ENCODE results near the gene CDC25A.
A peak's percentile ranks its signal among the peaks of the same experiment; 100 is the strongest.

The CDC25A gene

GRCh38 chr3:48180021-48180420 is 8.2 kb downstream of the CDC25A start:
- H3K4me3 ChIP-seq (ENCODE audit: low read depth, low read length) = no peak overlapping the region
- no peak for DNase-seq (ENCODE audit: low read depth)
- no peak for TF ChIP-seq CTCF (IDR thresholded peaks at IDR 0.05; ENCODE audit: insufficient read depth, low read depth, low read length, missing control alignments)

GRCh38 chr3:48178072-48178471 is 10.1 kb downstream of the CDC25A start:
- DNase-seq (ENCODE audit: low read depth) = no peak
- H3K4me3 ChIP-seq (ENCODE audit: low read depth, low read length) = no peak overlapping the region
- TF ChIP-seq CTCF (IDR thresholded peaks at IDR 0.05; ENCODE audit: insufficient read depth, low read depth, low read length, missing control alignments) = no peak

- H3K4me3 ChIP-seq (ENCODE audit: low read depth, low read length) = no peak overlapping the region
- peak; percentile 59 for DNase-seq (ENCODE audit: low read depth)
- peak; percentile 65 for TF ChIP-seq CTCF (IDR thresholded peaks at IDR 0.05; ENCODE audit: insufficient read depth, low read depth, low read length, missing control alignments)
Observed at GRCh38 chr3:48157950-48158376, 30.3 kb downstream of the CDC25A start.

- H3K4me3 ChIP-seq (ENCODE audit: low read depth, low read length) = no peak overlapping the region
- no peak for TF ChIP-seq CTCF (IDR thresholded peaks at IDR 0.05; ENCODE audit: insufficient read depth, low read depth, low read length, missing control alignments)
- no peak for DNase-seq (ENCODE audit: low read depth)
Observed at GRCh38 chr3:48157202-48157840, 30.9 kb downstream of the CDC25A start.

- DNase-seq (ENCODE audit: low read depth) = no peak
- H3K4me3 ChIP-seq (ENCODE audit: low read depth, low read length) = no peak overlapping the region
- TF ChIP-seq CTCF (IDR thresholded peaks at IDR 0.05; ENCODE audit: insufficient read depth, low read depth, low read length, missing control alignments) = no peak
Observed at GRCh38 chr3:48156163-48156562, 32.1 kb downstream of the CDC25A start.

- no peak for TF ChIP-seq CTCF (IDR thresholded peaks at IDR 0.05; ENCODE audit: insufficient read depth, low read depth, low read length, missing control alignments)
- no peak for DNase-seq (ENCODE audit: low read depth)
- H3K4me3 ChIP-seq (ENCODE audit: low read depth, low read length) = no peak overlapping the region
Observed at GRCh38 chr3:48155122-48155521, 33.1 kb downstream of the CDC25A start.

- DNase-seq (ENCODE audit: low read depth) = no peak
- H3K4me3 ChIP-seq (ENCODE audit: low read depth, low read length) = no peak overlapping the region
- no peak for TF ChIP-seq CTCF (IDR thresholded peaks at IDR 0.05; ENCODE audit: insufficient read depth, low read depth, low read length, missing control alignments)
Observed at GRCh38 chr3:48151807-48152427, 36.3 kb downstream of the CDC25A start.

Data from GM12865 (cell line).